Vagina (tissue), 2 donors: ENCODE measurements around the gene ESPNL. TPM values are rescaled to one million over a fixed set of nuclear protein-coding genes. Genes with fewer than 3 reads are reported as not detected.
"Not testable (repeated sequence)": the region's sequence is repeated elsewhere in the genome, so short reads cannot be mapped to it uniquely, and the experiment has no call there.

ENCODE experiments used
- DNase-seq, 2 donors: peaks; one replicate each; pipeline ENCODE4 v3.0.0-alpha.2; 2017; ENCODE audit errors: extremely low spot score in 2 of 2
- H3K27ac ChIP-seq: fragments of 200-600 bp; sonication (generic); one replicate; pipeline ENCODE4 v1.5.1; 2019
- H3K27me3 ChIP-seq: fragments of 200-600 bp; sonication (generic); one replicate; pipeline ENCODE4 v1.5.1; 2019
- H3K36me3 ChIP-seq, 2 donors: fragments of 200-600 bp; sonication (generic); one replicate each; pipeline ENCODE4 v1.5.1; 2017 to 2019
- H3K4me1 ChIP-seq: fragments of 200-600 bp; sonication (generic); one replicate; pipeline ENCODE4 v1.5.1; 2019
- H3K4me3 ChIP-seq, 2 donors: fragments of 200-600 bp; sonication (generic); 1 replicate in 1 of 2; 2 replicates in 1 of 2; pipeline ENCODE4 v1.5.1; 2016 to 2019
- H3K9me3 ChIP-seq: fragments of 200-600 bp; sonication (generic); one replicate; pipeline ENCODE4 v1.5.1; 2019
- POLR2A ChIP-seq, 2 donors: fragments of 450-650 bp; IDR thresholded peaks; one replicate each; pipeline ENCODE4 v1.6.1; 2017; ENCODE audit warnings: antibody characterized with exemption in 2 of 2, mild to moderate bottlenecking in 2 of 2, moderate library complexity in 2 of 2
- POLR2AphosphoS5 ChIP-seq, 2 donors: sonication (generic); formaldehyde crosslinking; IDR thresholded peaks; one replicate each; pipeline ENCODE4 v1.9.0; 2017; ENCODE audit warnings: antibody characterized with exemption in 2 of 2, mild to moderate bottlenecking in 2 of 2, low read depth in 1 of 2; ENCODE audit not compliant: insufficient read depth in 1 of 2
- intact Hi-C: fragments of 100-400 bp; cut with DNase I; formaldehyde crosslinking; loops from one replicate; pipeline ENCODE4 v1.15.1; 2023
- total RNA-seq: library from RNA; depleted of rRNA; stranded (reverse); fragments of >200 nt; gene quantifications from one replicate; pipeline ENCODE4 v1.2.3, GENCODE V29; 2016
- TF ChIP-seq, protein P1 (sequence below), 3 experiments: fragments of 450-650 bp in 2 of 3; fragments of 200-600 bp in 1 of 3; sonication (generic) in 1 of 3; IDR thresholded peaks; one replicate each; pipeline ENCODE4 v1.5.1; 2017 to 2019; ENCODE audit warnings: antibody characterized with exemption in 3 of 3, mild to moderate bottlenecking in 2 of 3, moderate library complexity in 2 of 3

ESPNL gene
- total RNA-seq, 1 donor from 2014 or later = 0.74 TPM

DNA sequence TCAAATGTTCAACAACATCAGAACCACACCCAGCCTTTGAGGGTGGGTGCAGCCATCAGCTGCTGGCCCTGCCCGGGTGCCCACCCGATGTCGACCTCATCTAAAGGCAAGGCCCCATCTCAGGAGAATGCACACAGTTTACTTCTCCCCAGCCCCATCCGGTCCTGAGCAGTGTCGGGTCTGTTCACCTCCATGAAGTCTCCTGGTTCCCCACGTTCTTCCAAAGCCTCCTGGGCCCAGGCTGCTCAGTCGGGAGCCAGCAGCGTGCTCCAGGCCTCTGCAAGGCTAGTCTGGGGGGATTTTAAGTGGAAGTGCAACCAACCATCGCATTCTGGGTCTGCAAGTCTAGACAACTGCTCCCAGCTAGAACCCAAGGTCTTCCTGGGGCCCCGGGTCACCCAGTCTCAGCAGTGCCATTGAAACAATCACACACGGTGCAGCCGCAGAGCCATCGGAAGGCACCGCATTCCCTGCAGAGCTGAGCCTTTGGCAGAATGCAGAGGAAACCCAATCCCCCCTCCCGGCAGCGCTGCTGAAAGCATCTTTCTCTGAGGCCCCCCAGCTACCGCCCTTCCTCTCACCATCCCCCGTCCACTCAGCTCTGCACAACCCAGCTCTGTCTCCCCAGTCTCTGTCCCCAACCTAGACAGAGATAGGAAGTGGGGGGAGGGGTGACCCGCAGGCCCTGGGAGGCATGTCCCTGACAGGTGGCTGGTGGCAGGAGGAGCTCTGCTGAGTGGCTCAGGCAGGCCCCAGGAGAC is 8.5 kb downstream of the ESPNL start:
- DNase-seq = no peak
- no peaks in the 10 kb centered on the region for H3K27me3 ChIP-seq
- intact Hi-C loops = no loop called here
- H3K4me1 ChIP-seq = no peaks in the 10 kb centered on the region
- H3K9me3 ChIP-seq = no peaks in the 10 kb centered on the region
- no peak overlapping the region for H3K27ac ChIP-seq
- TF ChIP-seq POLR2A (IDR thresholded peaks at IDR 0.05) (no peak), POLR2AphosphoS5 (IDR thresholded peaks at IDR 0.05; ENCODE audit: insufficient read depth in 1 of 2, low read depth in 1 of 2) (no peak)
- TF ChIP-seq, protein P1, sequence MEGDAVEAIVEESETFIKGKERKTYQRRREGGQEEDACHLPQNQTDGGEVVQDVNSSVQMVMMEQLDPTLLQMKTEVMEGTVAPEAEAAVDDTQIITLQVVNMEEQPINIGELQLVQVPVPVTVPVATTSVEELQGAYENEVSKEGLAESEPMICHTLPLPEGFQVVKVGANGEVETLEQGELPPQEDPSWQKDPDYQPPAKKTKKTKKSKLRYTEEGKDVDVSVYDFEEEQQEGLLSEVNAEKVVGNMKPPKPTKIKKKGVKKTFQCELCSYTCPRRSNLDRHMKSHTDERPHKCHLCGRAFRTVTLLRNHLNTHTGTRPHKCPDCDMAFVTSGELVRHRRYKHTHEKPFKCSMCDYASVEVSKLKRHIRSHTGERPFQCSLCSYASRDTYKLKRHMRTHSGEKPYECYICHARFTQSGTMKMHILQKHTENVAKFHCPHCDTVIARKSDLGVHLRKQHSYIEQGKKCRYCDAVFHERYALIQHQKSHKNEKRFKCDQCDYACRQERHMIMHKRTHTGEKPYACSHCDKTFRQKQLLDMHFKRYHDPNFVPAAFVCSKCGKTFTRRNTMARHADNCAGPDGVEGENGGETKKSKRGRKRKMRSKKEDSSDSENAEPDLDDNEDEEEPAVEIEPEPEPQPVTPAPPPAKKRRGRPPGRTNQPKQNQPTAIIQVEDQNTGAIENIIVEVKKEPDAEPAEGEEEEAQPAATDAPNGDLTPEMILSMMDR (IDR thresholded peaks at IDR 0.05) = no peak
- no peak overlapping the region for H3K4me3 ChIP-seq
- no peaks in the 10 kb centered on the region for H3K36me3 ChIP-seq

DNA sequence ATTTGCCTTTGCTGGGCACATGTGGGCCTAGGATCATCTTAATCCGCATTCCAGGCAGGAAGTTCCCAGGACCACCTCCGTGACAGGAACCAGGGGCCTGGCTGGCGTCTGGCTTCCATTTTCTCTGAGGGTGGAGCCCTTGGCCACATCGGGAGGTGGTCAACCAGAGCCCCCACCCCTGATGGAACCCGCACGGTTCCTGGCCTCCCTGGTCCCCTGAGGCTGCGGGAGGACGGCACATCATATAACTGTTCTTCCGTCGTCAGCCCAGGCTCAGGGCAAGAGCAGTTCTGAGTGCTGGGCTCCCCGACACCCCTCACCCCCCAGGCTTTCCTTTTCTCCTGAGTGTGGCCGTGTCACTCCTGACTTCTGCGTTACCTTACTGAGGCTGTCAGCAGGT is 13.5 kb downstream of the ESPNL start:
- H3K9me3 ChIP-seq = no peaks in the 10 kb centered on the region
- no peaks in the 10 kb centered on the region for H3K36me3 ChIP-seq
- no peaks in the 10 kb centered on the region for H3K4me1 ChIP-seq
- H3K27ac ChIP-seq = no peak overlapping the region
- intact Hi-C loops = no loop called here
- H3K4me3 ChIP-seq = no peak overlapping the region
- TF ChIP-seq POLR2A (IDR thresholded peaks at IDR 0.05) (no peak), POLR2AphosphoS5 (IDR thresholded peaks at IDR 0.05; ENCODE audit: insufficient read depth in 1 of 2, low read depth in 1 of 2) (no peak)
- H3K27me3 ChIP-seq = no peaks in the 10 kb centered on the region
- no peak for DNase-seq

DNA sequence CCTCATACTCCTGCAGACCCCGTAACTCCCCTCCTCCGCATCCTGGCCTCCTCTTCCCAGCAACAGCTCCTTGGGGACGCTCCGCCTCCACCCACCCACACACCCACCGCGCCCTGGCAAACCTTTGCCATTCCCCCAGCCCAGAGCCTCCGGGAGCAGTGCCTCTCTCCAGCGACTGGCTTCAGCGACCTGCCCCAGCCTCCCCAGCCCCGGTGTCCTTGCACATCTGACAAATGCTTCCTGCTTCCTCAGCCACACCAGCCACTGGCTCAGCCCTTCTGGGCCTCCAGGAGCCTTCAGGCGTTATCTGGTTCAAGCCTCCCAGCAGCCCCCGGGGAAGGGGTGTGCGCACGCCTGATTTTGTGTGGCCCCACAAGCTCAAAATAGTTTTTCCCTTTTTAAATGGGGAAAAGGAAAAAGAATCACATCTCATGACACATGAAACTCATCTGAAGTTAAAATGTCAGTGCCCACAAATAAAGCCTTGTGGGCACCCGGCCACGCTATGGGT is 14.2 kb downstream of the ESPNL start:
- Histone ChIP-seq H3K27ac (no peak overlapping the region), H3K9me3 (no peaks in the 10 kb centered on the region), H3K4me1 (no peaks in the 10 kb centered on the region), H3K27me3 (no peaks in the 10 kb centered on the region), H3K36me3 (no peaks in the 10 kb centered on the region), H3K4me3 (no peak overlapping the region)
- intact Hi-C loops = no loop called here
- DNase-seq = no peak
- TF ChIP-seq POLR2AphosphoS5 (IDR thresholded peaks at IDR 0.05; ENCODE audit: insufficient read depth in 1 of 2, low read depth in 1 of 2) (no peak), POLR2A (IDR thresholded peaks at IDR 0.05) (no peak)
- TF ChIP-seq, protein P1 (IDR thresholded peaks at IDR 0.05) = no peak

DNA sequence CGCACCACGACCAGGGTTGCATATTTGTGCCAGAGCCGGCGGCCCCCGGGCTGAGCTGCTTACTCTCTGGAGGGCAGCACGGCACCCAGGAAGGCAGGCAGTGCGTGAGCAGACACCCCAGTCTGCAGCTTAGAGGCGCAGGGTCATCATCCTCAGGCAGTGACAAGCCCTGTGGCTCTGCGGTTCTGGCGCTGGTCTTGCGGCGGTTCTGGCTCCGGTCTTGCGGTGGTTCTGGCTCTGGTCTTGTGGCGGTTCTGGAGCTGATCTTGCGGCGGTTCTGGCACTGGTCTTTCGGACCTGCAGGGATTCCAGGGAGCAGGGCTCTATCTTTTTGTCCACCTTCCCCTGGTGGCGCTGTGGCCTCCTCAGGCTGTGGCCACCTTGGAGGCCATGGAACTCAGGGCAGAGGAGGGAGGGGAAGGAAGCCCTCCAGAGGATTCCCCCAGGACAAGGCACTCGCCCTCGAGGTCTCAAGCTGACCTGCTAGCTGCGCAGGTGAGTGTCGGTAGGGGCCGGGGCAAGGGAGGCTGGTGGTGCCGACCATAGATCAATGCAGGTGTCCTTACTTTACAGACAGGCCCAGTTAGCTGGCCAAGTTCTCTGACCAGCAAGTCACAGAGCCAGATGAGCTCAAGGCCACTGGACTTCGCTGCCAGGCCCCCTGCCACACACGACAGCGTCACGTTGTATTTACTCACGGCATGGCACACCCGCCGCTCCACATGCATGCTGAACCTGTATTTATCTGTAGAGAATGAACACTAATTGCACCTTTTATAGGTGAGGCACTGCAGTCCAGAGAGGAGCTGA is 14.9 kb downstream of the ESPNL start:
- Histone ChIP-seq H3K27ac (no peak overlapping the region), H3K4me3 (no peak overlapping the region), H3K36me3 (no peaks in the 10 kb centered on the region), H3K27me3 (no peaks in the 10 kb centered on the region), H3K4me1 (no peaks in the 10 kb centered on the region), H3K9me3 (no peaks in the 10 kb centered on the region)
- TF ChIP-seq POLR2A (IDR thresholded peaks at IDR 0.05) = no peak
- TF ChIP-seq POLR2AphosphoS5 (IDR thresholded peaks at IDR 0.05; ENCODE audit: insufficient read depth in 1 of 2, low read depth in 1 of 2) = no peak
- TF ChIP-seq, protein P1 (IDR thresholded peaks at IDR 0.05) = no peak
- intact Hi-C loops = no loop called here
- no peak for DNase-seq

DNA sequence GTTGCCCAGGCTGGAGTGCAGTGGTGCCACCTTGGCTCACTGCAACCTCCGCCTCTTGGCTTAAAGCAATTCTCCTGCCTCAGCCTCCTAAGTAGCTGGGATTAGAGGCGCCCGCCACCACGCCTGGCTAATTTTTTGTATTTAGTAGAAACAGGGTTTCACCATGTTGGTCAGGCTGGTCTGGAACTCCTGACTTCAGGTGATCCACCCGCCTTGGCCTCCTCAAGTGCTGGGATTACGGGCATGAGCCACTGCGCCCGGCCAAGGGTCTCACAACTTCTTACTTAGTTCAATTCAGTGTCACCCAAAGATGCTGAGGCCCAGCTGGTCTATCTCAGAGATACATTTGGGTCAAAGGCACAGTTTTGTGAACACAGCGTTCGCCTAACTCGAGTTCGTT is 15.6 kb downstream of the ESPNL start:
- DNase-seq, H3K4me1 ChIP-seq, H3K27me3 ChIP-seq, H3K9me3 ChIP-seq, H3K4me3 ChIP-seq, H3K27ac ChIP-seq, H3K36me3 ChIP-seq, intact Hi-C loops: not testable (repeated sequence)
